SK-N-SH (cell line): ENCODE measurements around the gene UNC93B1. TPM values are rescaled to one million over a fixed set of nuclear protein-coding genes. Genes with fewer than 3 reads are reported as not detected.
A peak's percentile ranks its signal among the peaks of the same experiment; 100 is the strongest.

Experiments
- CTCF ChIA-PET: fragments of 300-600, 350-600 bp; formaldehyde crosslinking; extraction: SDS; loops from one replicate; lab custom pipeline; 2021; lab: Yijun Ruan, JAX
- POLR2A ChIA-PET: fragments of 350-600 bp; sonication (Branson Sonifier 250); formaldehyde crosslinking; extraction: SDS; loops from one replicate; lab custom pipeline; 2020; ENCODE audit warnings: antibody characterized with exemption, inconsistent platforms; lab: Yijun Ruan, JAX
- DNase-seq: peaks from one replicate; pipeline ENCODE4 v3.0.0; 2012
- H2AFZ ChIP-seq: fragments of 200-600 bp; sonication (generic); 2 replicates; pipeline ENCODE4 v1.8.1; 2016; ENCODE audit warnings: antibody characterized with exemption, mild to moderate bottlenecking, low read depth
- H3F3A ChIP-seq: fragments of 200-600 bp; sonication (generic); replicated peaks from 2 replicates; pipeline ENCODE3; 2016; ENCODE audit warnings: antibody characterized with exemption, mild to moderate bottlenecking; ENCODE audit not compliant: insufficient read depth
- H3K27ac ChIP-seq, 2 experiments: fragments of 200-500 bp in 1 of 2; fragments of 200-600 bp in 1 of 2; sonication (Bioruptor generic) in 1 of 2; sonication (generic), shearing (Covaris generic) in 1 of 2; 2 replicates each; pipeline versions ENCODE4 v1.5.1 to v1.6.1; 2014 to 2016; ENCODE audit warnings: low read depth in 2 of 2, inconsistent platforms in 1 of 2, low read length in 1 of 2, mild to moderate bottlenecking in 1 of 2, mixed read lengths in 1 of 2
- H3K27me3 ChIP-seq: fragments of 200-600 bp; sonication (generic), shearing (Covaris generic); 2 replicates; pipeline ENCODE4 v1.6.1; 2016; ENCODE audit warnings: mixed run types; ENCODE audit not compliant: insufficient read depth
- H3K36me3 ChIP-seq, 2 experiments: fragments of 200-500 bp in 1 of 2; fragments of 200-600 bp in 1 of 2; sonication (Bioruptor generic) in 1 of 2; sonication (generic) in 1 of 2; replicated peaks in 1 of 2; 2 replicates each; pipeline versions ENCODE3 to v1.5.1; 2014 to 2016; ENCODE audit warnings: low read length in 1 of 2, mild to moderate bottlenecking in 1 of 2; ENCODE audit not compliant: insufficient read depth in 2 of 2, control insufficient read depth in 1 of 2
- H3K4me1 ChIP-seq, 2 experiments: fragments of 200-500 bp in 1 of 2; fragments of 200-600 bp in 1 of 2; sonication (Bioruptor generic) in 1 of 2; sonication (generic), shearing (Covaris generic) in 1 of 2; 2 replicates each; pipeline versions ENCODE4 v1.5.1 to v1.6.1; 2014 to 2016; ENCODE audit warnings: low read depth in 1 of 2, low read length in 1 of 2, mixed run types in 1 of 2; ENCODE audit not compliant: insufficient read depth in 2 of 2, control insufficient read depth in 1 of 2
- H3K4me2 ChIP-seq: fragments of 200-600 bp; sonication (generic), shearing (Covaris generic); 2 replicates; pipeline ENCODE4 v1.6.1; 2017; ENCODE audit warnings: mixed run types
- H3K4me3 ChIP-seq, 2 experiments: fragments of 200-500 bp in 1 of 2; fragments of 200-600 bp in 1 of 2; sonication (Bioruptor generic) in 1 of 2; sonication (generic), shearing (Covaris generic) in 1 of 2; 2 replicates each; pipeline versions ENCODE4 v1.5.1 to v1.8.1; 2014 to 2016; ENCODE audit warnings: low read depth in 2 of 2, inconsistent platforms in 1 of 2, low read length in 1 of 2, mild to moderate bottlenecking in 1 of 2, mixed read lengths in 1 of 2, moderate library complexity in 1 of 2
- H3K79me2 ChIP-seq: fragments of 200-600 bp; sonication (generic); 2 replicates; pipeline ENCODE4 v1.8.1; 2017; ENCODE audit warnings: mild to moderate bottlenecking; ENCODE audit not compliant: insufficient read depth
- H3K9ac ChIP-seq: fragments of 200-600 bp; sonication (generic); 2 replicates; pipeline ENCODE4 v1.6.1; 2017; ENCODE audit warnings: mixed run types
- H3K9me2 ChIP-seq: fragments of 200-600 bp; sonication (generic); 2 replicates; pipeline ENCODE4 v1.6.1; 2017; ENCODE audit warnings: mixed run types
- H3K9me3 ChIP-seq: fragments of 200-600 bp; sonication (generic); 2 replicates; pipeline ENCODE4 v1.6.1; 2017; ENCODE audit warnings: mixed run types, mild to moderate bottlenecking, moderate library complexity
- H4K20me1 ChIP-seq: fragments of 200-600 bp; sonication (generic); 2 replicates; pipeline ENCODE4 v1.6.1; 2017; ENCODE audit warnings: mild to moderate bottlenecking, mixed run types; ENCODE audit not compliant: insufficient read depth
- CHD2 ChIP-seq: fragments of 150-350 bp; IDR thresholded peaks from 2 replicates; pipeline ENCODE4 v1.6.1; 2018; ENCODE audit warnings: low read length; ENCODE audit not compliant: partially characterized antibody
- EZH2phosphoT487 ChIP-seq: fragments of 200-600 bp; sonication (generic); IDR thresholded peaks from 2 replicates; pipeline ENCODE4 v1.6.1; 2017; ENCODE audit warnings: low read depth, mixed run types, mild to moderate bottlenecking, antibody characterized with exemption, moderate library complexity, borderline replicate concordance
- FOSL2 ChIP-seq: IDR thresholded peaks from 2 replicates; pipeline ENCODE4 v1.4.0; 2012; ENCODE audit warnings: low read depth, mild to moderate bottlenecking, moderate library complexity, borderline replicate concordance
- FOXJ3 ChIP-seq: sonication (generic); formaldehyde crosslinking; IDR thresholded peaks from 2 replicates; pipeline ENCODE4 v1.5.1; 2020; ENCODE audit warnings: mild to moderate bottlenecking, missing genetic modification reagents
- GABPA ChIP-seq: IDR thresholded peaks from 2 replicates; pipeline ENCODE4 v1.4.0; 2012; ENCODE audit warnings: low read depth, mild to moderate bottlenecking
- MEF2A ChIP-seq: IDR thresholded peaks from 2 replicates; pipeline ENCODE4 v1.4.0; 2012; ENCODE audit warnings: low read depth, borderline replicate concordance
- MXI1 ChIP-seq: IDR thresholded peaks from 2 replicates; pipeline ENCODE4 v1.6.1; 2012; ENCODE audit warnings: mild to moderate bottlenecking, low read depth, low read length, improper control_type of control experiment
- NRF1 ChIP-seq: IDR thresholded peaks from 2 replicates; pipeline ENCODE4 v1.6.1; 2012; ENCODE audit warnings: low read depth, mild to moderate bottlenecking, low read length
- POLR2AphosphoS5 ChIP-seq: IDR thresholded peaks from 2 replicates; pipeline ENCODE4 v1.6.1; 2012; ENCODE audit warnings: low read depth, low read length
- RFX5 ChIP-seq: IDR thresholded peaks from 2 replicates; pipeline ENCODE4 v1.6.1; 2012; ENCODE audit warnings: mild to moderate bottlenecking, improper control_type of control experiment, low read length
- SIN3A ChIP-seq: IDR thresholded peaks from 2 replicates; pipeline ENCODE4 v1.6.1; 2012; ENCODE audit warnings: low read depth, mild to moderate bottlenecking, low read length, moderate library complexity, borderline replicate concordance
- TAF1 ChIP-seq: IDR thresholded peaks from 2 replicates; pipeline ENCODE4 v1.6.1; 2012; ENCODE audit warnings: low read depth, mild to moderate bottlenecking, low read length, moderate library complexity, borderline replicate concordance
- YY1 ChIP-seq: IDR thresholded peaks from 2 replicates; pipeline ENCODE4 v1.4.0; 2012; ENCODE audit warnings: low read depth, mild to moderate bottlenecking
- WGBS: methylation state at CpG from one replicate; pipeline ENCODE4 v1.1.6; 2017; ENCODE audit warnings: low lambda C conversion rate; 5-methylcytosine and 5-hydroxymethylcytosine counted together
- polyA plus RNA-seq, 3 experiments: library from polyadenylated mRNA; depleted of rRNA; stranded (reverse); fragments of >200 nt; gene quantifications; 2 replicates each; pipeline ENCODE4 v1.2.3, GENCODE V29; 2012
- TF ChIP-seq, protein P1 (sequence below): IDR thresholded peaks from 2 replicates; pipeline ENCODE4; 2012
- TF ChIP-seq, protein P2 (sequence below): fragments of 150-350 bp; IDR thresholded peaks from 2 replicates; pipeline ENCODE4 v1.6.1; 2016; ENCODE audit warnings: mild to moderate bottlenecking, low read depth, low read length
- TF ChIP-seq, protein P3 (sequence below): fragments of 150-350 bp; IDR thresholded peaks from 2 replicates; pipeline ENCODE4 v1.6.1; 2017; ENCODE audit warnings: antibody characterized with exemption, low read length, low read depth, borderline replicate concordance

UNC93B1 gene
- polyA plus RNA-seq, 1 of the 3 experiments (the other 2 are of a cell fraction), result 28.9 TPM

DNA sequence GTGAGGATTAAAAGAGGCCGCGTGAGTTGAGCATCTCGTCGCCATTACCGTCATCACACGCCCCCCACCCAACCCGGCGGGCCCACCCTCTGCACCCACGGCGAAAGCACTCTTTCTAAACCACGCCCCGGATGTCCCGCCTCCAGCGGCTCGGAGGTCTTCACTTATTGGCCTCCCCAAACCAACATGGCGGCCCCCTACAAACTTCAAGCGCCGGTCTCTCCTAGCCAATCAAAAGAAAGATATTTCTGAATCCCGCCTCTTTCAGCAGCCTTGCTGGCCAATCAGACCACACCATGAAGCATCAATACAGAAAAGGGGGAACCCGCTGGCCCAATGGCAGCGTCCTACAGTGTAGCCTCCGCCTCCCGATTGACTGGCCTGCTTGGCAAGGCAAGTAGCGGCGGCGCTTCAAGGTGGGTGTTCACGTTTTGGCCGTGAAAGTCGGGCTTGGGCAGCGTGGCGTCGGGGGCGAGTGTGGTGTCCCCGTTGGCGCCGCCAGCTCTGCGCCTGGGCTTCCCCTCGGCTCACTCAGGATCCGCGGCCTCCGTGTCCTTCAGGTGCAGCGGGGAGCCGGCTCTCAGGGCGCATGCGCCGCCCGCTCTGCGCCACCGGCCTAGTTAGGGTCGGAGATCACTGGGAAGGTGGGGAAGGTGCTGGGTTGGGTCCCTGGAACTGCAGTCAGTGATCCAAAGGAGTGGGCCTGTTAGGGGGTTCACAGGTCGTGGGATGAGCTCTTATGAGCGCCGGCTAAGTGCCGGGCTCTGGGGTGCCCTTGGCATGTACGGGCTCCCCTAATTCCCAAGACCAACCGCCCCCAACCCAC is 26.6 kb upstream of the UNC93B1 start, which contains the start of gene NDUFS8:
Gene NDUFS8 (plus strand): TSS at position 364 of the 826 bp plus-strand sequence. CDS start 1,471 bp downstream, outside the sequence.
- no peaks in the 10 kb centered on the region for H3K9me3 ChIP-seq
- peak within 1 kb of the TSS; percentile 77 to 81 for H3K4me3 ChIP-seq
- no peaks in the 10 kb centered on the region for H4K20me1 ChIP-seq
- peak within 1 kb of the TSS; percentile 89 for H3K9ac ChIP-seq
- H3F3A ChIP-seq, result peaks cover 29% of the 10 kb centered on the region
- H3K4me2 ChIP-seq, result peak within 1 kb of the TSS; percentile 79
- ChIA-PET POLR2A (no interaction called here), CTCF (interaction anchor here (1.1 to 1.6 kb wide), 2 partner anchors 12 to 267 kb away, joined by 3 read pairs; no protein-coding TSS in a partner anchor)
- peaks cover 38% of the 10 kb centered on the region for H3K79me2 ChIP-seq
- WGBS, result under 1% methylated on average over 41 of the region's 56 CpGs
- H3K36me3 ChIP-seq, result peaks cover 13 to 14% of the 10 kb centered on the region in 2 experiments
- peak within 1 kb of the TSS; percentile 56 for H2AFZ ChIP-seq
- no peaks in the 10 kb centered on the region for H3K27me3 ChIP-seq
- no peaks in the 10 kb centered on the region for H3K9me2 ChIP-seq
- TF ChIP-seq EZH2phosphoT487 (no peak), SIN3A (0 out of 2 replicates have a peak, but pooled peaks have one; percentile 21), MEF2A (no peak), POLR2AphosphoS5 (peak; percentile 27; the same call in 1 of the 2 replicates), FOSL2 (no peak), CHD2 (peak; percentile 85), MXI1 (peak; percentile 71), RFX5 (peak; percentile 65), NRF1 (peak; percentile 82), GABPA (peak; percentile 81), YY1 (peak; percentile 94), FOXJ3 (CRISPR knock-in tag) (no peak), TAF1 (peak; percentile 16; the same call in 1 of the 2 replicates)
- TF ChIP-seq, protein P1, sequence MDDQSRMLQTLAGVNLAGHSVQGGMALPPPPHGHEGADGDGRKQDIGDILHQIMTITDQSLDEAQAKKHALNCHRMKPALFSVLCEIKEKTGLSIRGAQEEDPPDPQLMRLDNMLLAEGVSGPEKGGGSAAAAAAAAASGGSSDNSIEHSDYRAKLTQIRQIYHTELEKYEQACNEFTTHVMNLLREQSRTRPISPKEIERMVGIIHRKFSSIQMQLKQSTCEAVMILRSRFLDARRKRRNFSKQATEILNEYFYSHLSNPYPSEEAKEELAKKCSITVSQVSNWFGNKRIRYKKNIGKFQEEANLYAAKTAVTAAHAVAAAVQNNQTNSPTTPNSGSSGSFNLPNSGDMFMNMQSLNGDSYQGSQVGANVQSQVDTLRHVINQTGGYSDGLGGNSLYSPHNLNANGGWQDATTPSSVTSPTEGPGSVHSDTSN, result peak; percentile 84
- TF ChIP-seq, protein P2, sequence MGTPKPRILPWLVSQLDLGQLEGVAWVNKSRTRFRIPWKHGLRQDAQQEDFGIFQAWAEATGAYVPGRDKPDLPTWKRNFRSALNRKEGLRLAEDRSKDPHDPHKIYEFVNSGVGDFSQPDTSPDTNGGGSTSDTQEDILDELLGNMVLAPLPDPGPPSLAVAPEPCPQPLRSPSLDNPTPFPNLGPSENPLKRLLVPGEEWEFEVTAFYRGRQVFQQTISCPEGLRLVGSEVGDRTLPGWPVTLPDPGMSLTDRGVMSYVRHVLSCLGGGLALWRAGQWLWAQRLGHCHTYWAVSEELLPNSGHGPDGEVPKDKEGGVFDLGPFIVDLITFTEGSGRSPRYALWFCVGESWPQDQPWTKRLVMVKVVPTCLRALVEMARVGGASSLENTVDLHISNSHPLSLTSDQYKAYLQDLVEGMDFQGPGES, result peak; percentile 71
- TF ChIP-seq, protein P3, sequence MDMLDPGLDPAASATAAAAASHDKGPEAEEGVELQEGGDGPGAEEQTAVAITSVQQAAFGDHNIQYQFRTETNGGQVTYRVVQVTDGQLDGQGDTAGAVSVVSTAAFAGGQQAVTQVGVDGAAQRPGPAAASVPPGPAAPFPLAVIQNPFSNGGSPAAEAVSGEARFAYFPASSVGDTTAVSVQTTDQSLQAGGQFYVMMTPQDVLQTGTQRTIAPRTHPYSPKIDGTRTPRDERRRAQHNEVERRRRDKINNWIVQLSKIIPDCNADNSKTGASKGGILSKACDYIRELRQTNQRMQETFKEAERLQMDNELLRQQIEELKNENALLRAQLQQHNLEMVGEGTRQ, result no peak
- H3K4me1 ChIP-seq, result peaks cover 30 to 36% of the 10 kb centered on the region in 2 experiments; a peak in 3 of 4 replicates
- peak within 1 kb of the TSS; percentile 85 to 99 for H3K27ac ChIP-seq
- peak; percentile 99 for DNase-seq
